Neuron (in vitro differentiated cells): ENCODE measurements around the gene ARHGEF38.
"Not testable (repeated sequence)": the region's sequence is repeated elsewhere in the genome, so short reads cannot be mapped to it uniquely, and the experiment has no call there.

ENCODE experiments used
- H2AFZ ChIP-seq: one replicate; pipeline ENCODE4 v1.6.1; 2013; ENCODE audit warnings: low read depth, mild to moderate bottlenecking, inconsistent platforms, low read length, moderate library complexity
- H3K27me3 ChIP-seq: one replicate; pipeline ENCODE4 v1.6.1; 2013; ENCODE audit warnings: low read length; ENCODE audit not compliant: insufficient read depth
- H3K36me3 ChIP-seq: one replicate; pipeline ENCODE4 v1.6.1; 2013; ENCODE audit warnings: low read length; ENCODE audit not compliant: insufficient read depth
- H3K4me1 ChIP-seq: one replicate; pipeline ENCODE4 v1.6.1; 2013; ENCODE audit warnings: low read length; ENCODE audit not compliant: insufficient read depth
- H3K4me3 ChIP-seq: 2 replicates; pipeline ENCODE4 v1.5.1; 2013; ENCODE audit warnings: mild to moderate bottlenecking, low read length, moderate library complexity
- H3K9me3 ChIP-seq: one replicate; pipeline ENCODE4 v1.6.1; 2013; ENCODE audit warnings: low read length

ARHGEF38 gene

GRCh38 chr4:105694812-105695211, 142.4 kb downstream of the ARHGEF38 start:
- H3K9me3 ChIP-seq, H3K27me3 ChIP-seq, H2AFZ ChIP-seq, H3K4me3 ChIP-seq, H3K4me1 ChIP-seq: not testable (repeated sequence)
- peaks cover 46% of the 10 kb centered on the region for H3K36me3 ChIP-seq

- H3K36me3 ChIP-seq = peaks cover 47% of the 10 kb centered on the region
- not testable (repeated sequence) for H3K4me3 ChIP-seq, H2AFZ ChIP-seq, H3K9me3 ChIP-seq, H3K27me3 ChIP-seq, H3K4me1 ChIP-seq
Measured at GRCh38 chr4:105695832-105696231, 143.4 kb downstream of the ARHGEF38 start.

- no peak overlapping the region for H3K4me3 ChIP-seq
Measured at GRCh38 chr4:105698607-105699006, 146.2 kb downstream of the ARHGEF38 start.

GRCh38 chr4:105707782-105708180, 155.4 kb downstream of the ARHGEF38 start:
- Histone ChIP-seq H3K4me1 (peaks cover 25% of the 10 kb centered on the region), H3K4me3 (peak overlapping the region; percentile 77), H3K9me3 (no peaks in the 10 kb centered on the region), H3K27me3 (no peaks in the 10 kb centered on the region), H3K36me3 (no peaks in the 10 kb centered on the region), H2AFZ (peak overlapping the region; percentile 68)

More at GRCh38 chr4:105698607-105699006, 146.2 kb downstream of the ARHGEF38 start:
- H3K9me3 ChIP-seq = no peaks in the 10 kb centered on the region
- no peak overlapping the region for H2AFZ ChIP-seq
- H3K4me1 ChIP-seq = no peaks in the 10 kb centered on the region
- H3K36me3 ChIP-seq = peaks cover 28% of the 10 kb centered on the region
- H3K27me3 ChIP-seq = no peaks in the 10 kb centered on the region

- H3K9me3 ChIP-seq = no peaks in the 10 kb centered on the region
- peak within 1 kb of the TSS; percentile 76 for H2AFZ ChIP-seq
- no peaks in the 10 kb centered on the region for H3K36me3 ChIP-seq
- H3K27me3 ChIP-seq = no peaks in the 10 kb centered on the region
- peaks cover 25% of the 10 kb centered on the region for H3K4me1 ChIP-seq
- peak within 1 kb of the TSS; percentile 77 for H3K4me3 ChIP-seq
Measured at GRCh38 chr4:105708181-105709080, 156.0 kb downstream of the ARHGEF38 start, which contains the start of the genes GSTCD and INTS12. TSS of gene GSTCD (plus strand) at chr4:105708784. CDS start at chr4:105717614, 8,830 bp downstream. TSS of gene INTS12 (minus strand) at chr4:105708689. CDS start at chr4:105700005, 8,684 bp downstream.

GRCh38 chr4:105709081-105709450, 156.6 kb downstream of the ARHGEF38 start:
- peaks cover 25% of the 10 kb centered on the region for H3K4me1 ChIP-seq
- H3K27me3 ChIP-seq = no peaks in the 10 kb centered on the region
- no peaks in the 10 kb centered on the region for H3K9me3 ChIP-seq
- H2AFZ ChIP-seq = peak overlapping the region; percentile 76
- no peaks in the 10 kb centered on the region for H3K36me3 ChIP-seq
- peak overlapping the region; percentile 77 for H3K4me3 ChIP-seq

GRCh38 chr4:105710012-105710600, 157.7 kb downstream of the ARHGEF38 start:
- Histone ChIP-seq H3K9me3 (no peaks in the 10 kb centered on the region), H3K4me1 (peaks cover 25% of the 10 kb centered on the region), H3K27me3 (no peaks in the 10 kb centered on the region), H3K4me3 (peak overlapping the region; percentile 77), H3K36me3 (no peaks in the 10 kb centered on the region), H2AFZ (no peak overlapping the region)

- H3K4me3 ChIP-seq = no peak overlapping the region
- H3K9me3 ChIP-seq = no peaks in the 10 kb centered on the region
- no peaks in the 10 kb centered on the region for H3K36me3 ChIP-seq
Measured at GRCh38 chr4:105710678-105711077, 158.3 kb downstream of the ARHGEF38 start.

GRCh38 chr4:105712766-105713165, 160.3 kb downstream of the ARHGEF38 start:
- Histone ChIP-seq H3K4me1 (peaks cover 16% of the 10 kb centered on the region), H3K27me3 (no peaks in the 10 kb centered on the region), H3K36me3 (no peaks in the 10 kb centered on the region), H2AFZ (no peak overlapping the region), H3K9me3 (no peaks in the 10 kb centered on the region), H3K4me3 (no peak overlapping the region)

More at GRCh38 chr4:105710678-105711077, 158.3 kb downstream of the ARHGEF38 start:
- peaks cover 25% of the 10 kb centered on the region for H3K4me1 ChIP-seq
- no peaks in the 10 kb centered on the region for H3K27me3 ChIP-seq
- no peak overlapping the region for H2AFZ ChIP-seq

- Histone ChIP-seq H3K4me3 (no peak overlapping the region), H3K36me3 (peaks cover 5% of the 10 kb centered on the region)
Measured at GRCh38 chr4:105714071-105714521, 161.7 kb downstream of the ARHGEF38 start.

GRCh38 chr4:105714932-105715331, 162.5 kb downstream of the ARHGEF38 start:
- no peaks in the 10 kb centered on the region for H3K9me3 ChIP-seq

More at GRCh38 chr4:105714071-105714521, 161.7 kb downstream of the ARHGEF38 start:
- no peak overlapping the region for H2AFZ ChIP-seq
- peaks cover 15% of the 10 kb centered on the region for H3K4me1 ChIP-seq
- no peaks in the 10 kb centered on the region for H3K27me3 ChIP-seq
- no peaks in the 10 kb centered on the region for H3K9me3 ChIP-seq

GRCh38 chr4:105715692-105716278, 163.4 kb downstream of the ARHGEF38 start:
- no peaks in the 10 kb centered on the region for H3K27me3 ChIP-seq
- H3K9me3 ChIP-seq = no peaks in the 10 kb centered on the region
- H3K4me1 ChIP-seq = no peaks in the 10 kb centered on the region
- H3K4me3 ChIP-seq = no peak overlapping the region
- no peak overlapping the region for H2AFZ ChIP-seq
- H3K36me3 ChIP-seq = peaks cover 12% of the 10 kb centered on the region

More at GRCh38 chr4:105714932-105715331, 162.5 kb downstream of the ARHGEF38 start:
- Histone ChIP-seq H3K4me1 (peaks cover 7% of the 10 kb centered on the region), H3K27me3 (no peaks in the 10 kb centered on the region), H2AFZ (no peak overlapping the region), H3K4me3 (no peak overlapping the region), H3K36me3 (peaks cover 10% of the 10 kb centered on the region)

GRCh38 chr4:105719204-105719603, 166.8 kb downstream of the ARHGEF38 start:
- Histone ChIP-seq H3K27me3 (no peaks in the 10 kb centered on the region), H3K9me3 (no peaks in the 10 kb centered on the region), H3K4me3 (no peak overlapping the region), H2AFZ (no peak overlapping the region), H3K4me1 (no peaks in the 10 kb centered on the region), H3K36me3 (peaks cover 12% of the 10 kb centered on the region)
